ENCODE data around the gene FAM181A. TPM values are rescaled to one million over a fixed set of nuclear protein-coding genes. Genes with fewer than 3 reads are reported as not detected.

Gene FAM181A
- total and polyA plus RNA-seq, 2 donors (not counting 1 experiment from before 2014, with no cell fraction given): not detected

DNA sequence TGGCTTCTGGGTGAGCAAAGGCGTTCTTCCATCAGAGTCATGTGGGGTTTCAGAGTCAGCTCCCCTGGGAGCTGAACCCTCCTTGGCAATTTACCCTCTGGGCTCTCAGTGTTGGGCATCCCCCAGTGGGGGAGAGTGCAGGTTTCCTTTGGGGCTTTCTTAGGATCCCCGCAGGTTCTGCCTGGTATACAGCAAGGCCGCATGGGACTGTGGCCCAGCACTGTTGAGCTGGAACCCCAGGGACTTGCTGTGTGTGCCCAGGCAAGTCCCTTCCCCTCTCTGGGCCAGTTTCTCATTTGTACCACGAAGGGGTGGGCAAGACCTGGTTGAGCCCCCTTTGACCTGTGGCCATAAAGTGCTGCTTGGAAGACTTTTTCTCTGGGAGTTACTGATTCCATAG is 5.5 kb downstream of the FAM181A start:
- no peak overlapping the region for H3K27ac Mint-ChIP-seq
- peaks cover 2% of the 10 kb centered on the region for H3K4me1 Mint-ChIP-seq
- Histone ChIP-seq H3K9ac (ENCODE audit: low read length) (no peak overlapping the region), H3K27me3 (replicated peaks in 1 of 4; ENCODE audit: control extremely low read depth in 1 of 4, control insufficient read depth in 3 of 4, insufficient read depth in 4 of 4, low read length in 3 of 4) (peaks cover 0 to 4% (median 0%) of the 10 kb centered on the region in 4 experiments), H3K79me2 (ENCODE audit: control insufficient read depth, insufficient read depth, low read length) (no peaks in the 10 kb centered on the region), H2AFZ (ENCODE audit: insufficient read depth, low read depth, low read length, poor library complexity, severe bottlenecking) (no peak overlapping the region), H3K27ac (ENCODE audit: low read length in 2 of 2) (no peak overlapping the region), H4K20me1 (ENCODE audit: control insufficient read depth, insufficient read depth, low read length, poor library complexity, severe bottlenecking) (no peaks in the 10 kb centered on the region), H3K4me2 (replicated peaks; ENCODE audit: low read depth, low read length, poor library complexity, severe bottlenecking) (no peak overlapping the region), H3K4me3 (ENCODE audit: control extremely low read depth in 1 of 5, extremely low read depth in 1 of 5, insufficient read depth in 1 of 5, low read depth in 2 of 5, low read length in 4 of 5) (no peak overlapping the region), H3K4me1 (ENCODE audit: control insufficient read depth in 2 of 2, insufficient read depth in 2 of 2, low read length in 2 of 2) (no peaks in the 10 kb centered on the region), H3K36me3 (replicated peaks in 1 of 2; ENCODE audit: control extremely low read depth in 1 of 2, control insufficient read depth in 1 of 2, extremely low read depth in 1 of 2, insufficient read depth in 2 of 2, low read length in 1 of 2) (no peaks in the 10 kb centered on the region), H3K9me3 (ENCODE audit: control extremely low read depth in 1 of 3, control insufficient read depth in 2 of 3, insufficient read depth in 1 of 3, low read length in 2 of 3) (no peaks in the 10 kb centered on the region)
- ATAC-seq (ENCODE audit: low read depth) (no peak), DNase-seq (no peak)
- POLR2A ChIA-PET: no interaction called here
- 76% methylated on average over 4 of the region's 4 CpGs for WGBS (ENCODE audit: insufficient coverage)
- no peaks in the 10 kb centered on the region for H3K9me3 Mint-ChIP-seq (ENCODE audit: insufficient read depth)
- CTCF ChIA-PET: interaction anchor here (13.0 to 22.1 kb wide), 2 partner anchors 34 to 68 kb away, joined by 367 to 1036 read pairs; partner anchors contain the start of genes ASB2 and CCDC197
- no peak for TF ChIP-seq EZH2 (IDR thresholded peaks at IDR 0.05; ENCODE audit: borderline replicate concordance, insufficient read depth, low read depth, low read length, poor library complexity, severe bottlenecking)
- TF ChIP-seq, protein P1, sequence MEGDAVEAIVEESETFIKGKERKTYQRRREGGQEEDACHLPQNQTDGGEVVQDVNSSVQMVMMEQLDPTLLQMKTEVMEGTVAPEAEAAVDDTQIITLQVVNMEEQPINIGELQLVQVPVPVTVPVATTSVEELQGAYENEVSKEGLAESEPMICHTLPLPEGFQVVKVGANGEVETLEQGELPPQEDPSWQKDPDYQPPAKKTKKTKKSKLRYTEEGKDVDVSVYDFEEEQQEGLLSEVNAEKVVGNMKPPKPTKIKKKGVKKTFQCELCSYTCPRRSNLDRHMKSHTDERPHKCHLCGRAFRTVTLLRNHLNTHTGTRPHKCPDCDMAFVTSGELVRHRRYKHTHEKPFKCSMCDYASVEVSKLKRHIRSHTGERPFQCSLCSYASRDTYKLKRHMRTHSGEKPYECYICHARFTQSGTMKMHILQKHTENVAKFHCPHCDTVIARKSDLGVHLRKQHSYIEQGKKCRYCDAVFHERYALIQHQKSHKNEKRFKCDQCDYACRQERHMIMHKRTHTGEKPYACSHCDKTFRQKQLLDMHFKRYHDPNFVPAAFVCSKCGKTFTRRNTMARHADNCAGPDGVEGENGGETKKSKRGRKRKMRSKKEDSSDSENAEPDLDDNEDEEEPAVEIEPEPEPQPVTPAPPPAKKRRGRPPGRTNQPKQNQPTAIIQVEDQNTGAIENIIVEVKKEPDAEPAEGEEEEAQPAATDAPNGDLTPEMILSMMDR (IDR thresholded peaks at IDR 0.05): no peak
- peaks cover 6% of the 10 kb centered on the region for H3K27me3 Mint-ChIP-seq
- H3K4me3 Mint-ChIP-seq: no peak overlapping the region
- intact Hi-C loops (cut with micrococcal nuclease): no loop called here

DNA sequence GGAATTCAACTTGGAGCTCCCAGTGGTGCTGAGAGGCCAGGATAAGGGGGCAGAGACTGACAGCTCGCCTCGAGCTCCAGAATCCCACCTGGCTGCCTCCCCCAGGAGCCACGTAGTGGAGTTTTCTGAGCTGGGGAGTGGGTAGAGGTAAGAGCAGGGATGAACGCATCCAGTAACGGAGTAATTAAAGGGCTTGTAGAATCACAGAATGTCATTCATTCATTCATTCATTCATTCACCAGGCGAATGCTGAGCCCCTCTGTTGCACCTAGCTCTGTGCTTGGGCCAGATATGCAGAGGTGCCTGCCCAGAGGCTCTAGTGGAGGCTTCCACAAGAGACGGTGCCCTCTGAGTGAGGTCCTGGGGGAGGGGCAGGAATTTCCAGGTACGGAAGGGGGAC is 8.1 kb downstream of the FAM181A start:
- H3K79me2 ChIP-seq (ENCODE audit: control insufficient read depth, insufficient read depth, low read length): no peaks in the 10 kb centered on the region
- intact Hi-C loops (cut with micrococcal nuclease): no loop called here
- WGBS (ENCODE audit: insufficient coverage): 95% methylated on average over 3 of the region's 8 CpGs
- H3K9ac ChIP-seq (ENCODE audit: low read length): no peak overlapping the region
- no peaks in the 10 kb centered on the region for H3K9me3 Mint-ChIP-seq (ENCODE audit: insufficient read depth)
- no peak for ATAC-seq (ENCODE audit: low read depth)
- no peak for DNase-seq
- H3K4me3 ChIP-seq (ENCODE audit: control extremely low read depth in 1 of 5, extremely low read depth in 1 of 5, insufficient read depth in 1 of 5, low read depth in 2 of 5, low read length in 4 of 5): no peak overlapping the region
- peaks cover 12% of the 10 kb centered on the region for H3K4me1 Mint-ChIP-seq
- H3K27me3 Mint-ChIP-seq: peaks cover 10% of the 10 kb centered on the region
- no peak overlapping the region for H3K27ac Mint-ChIP-seq
- no peaks in the 10 kb centered on the region for H4K20me1 ChIP-seq (ENCODE audit: control insufficient read depth, insufficient read depth, low read length, poor library complexity, severe bottlenecking)
- peaks cover 0 to 11% (median 2%) of the 10 kb centered on the region in 4 experiments for H3K27me3 ChIP-seq (replicated peaks in 1 of 4; ENCODE audit: control extremely low read depth in 1 of 4, control insufficient read depth in 3 of 4, insufficient read depth in 4 of 4, low read length in 3 of 4)
- peaks cover 0 to 3% (median 0%) of the 10 kb centered on the region in 3 donors for H3K9me3 ChIP-seq (ENCODE audit: control extremely low read depth in 1 of 3, control insufficient read depth in 2 of 3, insufficient read depth in 1 of 3, low read length in 2 of 3)
- H3K4me3 Mint-ChIP-seq: no peak overlapping the region
- H2AFZ ChIP-seq (ENCODE audit: insufficient read depth, low read depth, low read length, poor library complexity, severe bottlenecking): no peak overlapping the region
- POLR2A ChIA-PET: no interaction called here
- no peak overlapping the region for H3K4me2 ChIP-seq (replicated peaks; ENCODE audit: low read depth, low read length, poor library complexity, severe bottlenecking)
- TF ChIP-seq EZH2 (IDR thresholded peaks at IDR 0.05; ENCODE audit: borderline replicate concordance, insufficient read depth, low read depth, low read length, poor library complexity, severe bottlenecking): no peak
- TF ChIP-seq, protein P1 (IDR thresholded peaks at IDR 0.05): no peak
- H3K27ac ChIP-seq (ENCODE audit: low read length in 2 of 2): no peak overlapping the region
- H3K4me1 ChIP-seq (ENCODE audit: control insufficient read depth in 2 of 2, insufficient read depth in 2 of 2, low read length in 2 of 2): peaks cover 5 to 10% of the 10 kb centered on the region in 2 donors
- CTCF ChIA-PET: interaction anchor here (1.0 to 22.1 kb wide), 4 partner anchors 31 to 107 kb away, joined by 3 to 1036 read pairs (median 186); partner anchors contain the start of genes ASB2 and CCDC197
- no peaks in the 10 kb centered on the region for H3K36me3 ChIP-seq (replicated peaks in 1 of 2; ENCODE audit: control extremely low read depth in 1 of 2, control insufficient read depth in 1 of 2, extremely low read depth in 1 of 2, insufficient read depth in 2 of 2, low read length in 1 of 2)
